HG02885 (cell line): ENCODE data around the gene MRPL48.
"Not testable (repeated sequence)": the region's sequence is repeated elsewhere in the genome, so short reads cannot be mapped to it uniquely, and the experiment has no call there.

Experiments used
- ATAC-seq: cut with Tn5 transposase; IDR thresholded peaks from one replicate; pipeline ENCODE4 v1.9.1; 2021; ENCODE audit warnings: mild to moderate bottlenecking; ENCODE audit not compliant: unreplicated experiment, poor library complexity

Gene MRPL48

DNA sequence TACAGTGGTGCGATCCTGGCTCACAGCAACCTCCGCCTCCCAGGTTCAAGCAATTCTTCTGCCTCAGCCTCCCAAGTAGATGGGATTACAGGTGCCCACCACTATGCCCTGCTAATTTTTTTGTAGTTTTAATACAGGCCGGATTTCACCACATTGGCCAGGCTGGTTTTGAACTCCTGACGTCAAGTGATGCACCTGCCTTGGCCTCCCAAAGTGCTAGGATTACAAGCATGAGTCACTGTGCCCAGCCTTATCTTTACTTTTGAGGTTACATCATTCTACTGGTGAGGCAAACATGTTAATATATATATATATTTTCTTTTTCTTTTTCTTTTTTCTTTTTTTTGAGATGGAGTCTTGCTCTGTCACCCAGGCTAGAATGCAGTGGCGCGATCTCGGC lies 16.9 kb upstream of the MRPL48 start:
- not testable (repeated sequence) for ATAC-seq

DNA sequence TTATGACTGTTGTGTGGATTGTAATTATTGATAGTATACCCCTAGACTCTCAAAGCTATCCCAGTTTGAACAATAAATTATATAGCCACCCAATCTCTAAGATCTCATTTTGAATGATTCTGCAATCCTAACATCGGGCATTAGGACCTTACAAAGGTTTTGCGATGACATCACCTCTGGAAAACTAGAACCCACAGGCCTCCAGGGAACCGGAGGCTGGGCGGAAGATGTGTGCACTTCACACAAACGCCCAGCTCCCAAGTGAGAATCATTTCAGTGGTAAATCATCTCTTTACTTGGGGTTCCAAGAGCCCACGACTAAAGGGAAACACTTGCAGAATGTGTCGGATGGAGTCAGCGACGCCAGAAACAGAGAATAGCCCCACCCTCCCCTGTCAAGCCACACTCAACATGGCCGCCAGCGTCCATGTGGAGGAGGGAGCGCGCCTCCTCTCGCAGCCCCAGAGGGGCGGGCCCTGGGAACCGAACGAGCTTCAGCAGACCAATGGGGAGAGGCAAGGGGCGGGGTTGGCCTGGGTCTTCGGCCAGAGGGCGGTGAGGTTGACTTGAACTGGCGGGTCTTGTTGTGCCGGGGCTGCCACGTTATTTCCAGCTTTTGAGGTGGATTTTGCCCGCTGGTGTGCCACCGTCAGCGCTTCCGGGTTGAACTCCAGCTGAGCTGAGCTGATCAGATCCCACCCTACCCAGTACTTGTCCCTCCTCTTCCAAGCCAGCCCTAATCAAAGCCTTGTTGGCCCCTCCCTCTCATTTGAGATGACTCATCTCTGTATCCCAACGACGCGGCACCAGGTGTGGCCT lies 8.4 kb upstream of the MRPL48 start:
- ATAC-seq, result peak; percentile 99

DNA sequence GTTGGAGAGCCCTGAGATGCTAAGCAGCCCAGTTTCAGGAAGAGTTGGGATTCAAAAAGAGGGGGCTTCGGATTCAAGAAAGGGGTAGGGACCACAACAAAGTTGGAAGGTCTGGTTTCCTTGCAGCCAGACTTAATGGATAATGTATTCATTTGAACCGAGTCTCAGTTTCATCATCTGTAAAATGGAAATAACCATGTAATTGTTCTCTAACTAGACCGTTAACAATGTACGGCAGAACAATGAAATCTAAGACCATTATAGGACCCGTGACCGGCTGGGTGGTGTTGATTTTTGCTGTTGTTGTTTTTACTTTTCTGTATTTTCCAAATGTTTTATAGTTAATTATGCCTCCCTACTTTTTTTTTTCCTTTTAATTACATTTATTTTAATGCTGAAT lies 6.4 kb upstream of the MRPL48 start:
- no peak for ATAC-seq

DNA sequence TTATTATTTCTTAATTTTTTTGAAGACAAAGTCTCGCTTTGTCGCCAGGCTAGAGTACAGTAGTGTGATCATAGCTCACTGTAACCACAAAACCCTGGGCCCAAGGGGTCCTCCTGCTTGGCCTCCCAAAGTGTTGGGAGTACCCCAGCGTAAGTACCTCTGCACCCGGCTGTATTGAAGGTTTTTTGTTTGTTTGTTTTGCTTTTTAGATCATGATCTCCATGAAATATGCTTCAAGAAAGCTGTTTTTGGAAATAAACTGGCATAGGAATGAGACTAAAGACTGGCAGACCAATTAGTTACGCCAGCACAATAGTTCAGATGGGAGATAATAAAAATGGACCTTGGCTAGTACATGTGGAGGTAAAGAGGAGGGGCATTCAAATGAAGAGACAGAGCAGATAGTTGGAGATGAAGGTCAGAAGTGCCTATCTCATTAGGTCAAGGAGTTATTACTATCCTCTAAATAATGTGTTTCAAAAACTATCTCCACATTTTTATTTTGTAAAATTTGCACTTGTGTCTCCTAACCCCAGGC lies 4.1 kb upstream of the MRPL48 start:
- ATAC-seq, result no peak

DNA sequence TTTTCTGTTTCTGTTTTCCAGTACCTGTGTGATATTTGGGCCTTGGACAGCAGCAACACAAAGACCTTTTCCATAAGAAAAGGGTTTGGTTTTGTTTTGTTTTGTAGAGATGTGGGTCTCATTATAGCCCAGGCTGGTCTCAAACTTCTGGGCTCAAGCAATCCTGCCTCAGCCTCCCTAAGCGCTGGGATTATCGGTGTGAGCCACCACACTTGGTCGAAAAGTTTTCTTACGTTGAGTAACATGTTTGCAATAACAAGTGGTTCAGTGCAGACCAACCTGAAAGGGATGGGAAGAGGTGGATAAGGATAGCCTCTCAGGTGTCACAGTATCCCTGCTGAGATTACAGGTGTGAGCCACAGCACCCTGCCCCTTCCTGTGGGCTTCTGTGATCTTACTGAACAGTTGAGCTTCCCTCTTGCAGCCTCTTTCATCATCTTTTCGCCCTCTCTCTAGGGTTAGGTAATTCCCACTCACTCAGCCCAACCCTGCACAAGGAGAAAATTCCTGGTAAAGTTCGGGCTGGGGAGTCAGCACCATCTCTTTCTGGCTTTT lies 3.5 kb upstream of the MRPL48 start:
- ATAC-seq, result no peak

DNA sequence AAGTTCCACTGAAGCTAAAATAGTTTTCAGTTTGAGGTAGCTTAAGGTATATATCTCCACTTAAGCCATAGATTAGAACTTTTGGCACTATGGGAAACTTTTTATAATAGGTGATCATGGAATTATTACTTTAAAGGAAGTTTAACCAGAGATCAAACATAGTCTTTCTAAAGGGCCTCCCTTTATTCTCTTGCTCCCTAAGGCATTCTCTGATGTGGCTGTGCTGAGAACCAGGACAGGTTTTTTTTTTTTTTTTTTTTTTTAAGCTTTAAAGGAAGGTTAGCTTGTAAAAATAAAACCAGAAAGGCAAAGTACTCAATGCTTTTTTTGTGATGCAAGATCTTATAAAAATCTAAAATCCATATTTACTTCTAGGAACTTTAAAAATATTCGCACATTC lies 2.9 kb upstream of the MRPL48 start:
- ATAC-seq, result no peak

DNA sequence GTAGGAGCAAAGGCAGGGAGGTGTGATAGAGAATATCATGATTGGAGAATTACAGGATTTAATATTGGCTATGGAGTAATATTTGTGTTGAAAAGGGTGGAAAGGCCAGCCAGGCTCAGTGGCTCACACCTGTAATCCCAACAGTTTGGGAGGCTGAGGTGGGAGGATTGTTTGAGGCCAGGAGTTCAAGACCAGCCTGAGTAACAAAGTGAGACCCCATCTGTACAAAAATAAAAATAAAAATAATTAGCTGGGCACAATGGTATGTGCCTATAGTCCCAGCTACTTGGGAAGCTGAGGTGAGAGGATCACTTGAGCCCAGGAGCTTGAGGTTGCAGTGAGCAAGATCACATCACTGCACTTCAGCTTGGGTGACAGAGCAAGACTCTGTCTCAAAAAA lies 2.2 kb upstream of the MRPL48 start:
- not testable (repeated sequence) for ATAC-seq

DNA sequence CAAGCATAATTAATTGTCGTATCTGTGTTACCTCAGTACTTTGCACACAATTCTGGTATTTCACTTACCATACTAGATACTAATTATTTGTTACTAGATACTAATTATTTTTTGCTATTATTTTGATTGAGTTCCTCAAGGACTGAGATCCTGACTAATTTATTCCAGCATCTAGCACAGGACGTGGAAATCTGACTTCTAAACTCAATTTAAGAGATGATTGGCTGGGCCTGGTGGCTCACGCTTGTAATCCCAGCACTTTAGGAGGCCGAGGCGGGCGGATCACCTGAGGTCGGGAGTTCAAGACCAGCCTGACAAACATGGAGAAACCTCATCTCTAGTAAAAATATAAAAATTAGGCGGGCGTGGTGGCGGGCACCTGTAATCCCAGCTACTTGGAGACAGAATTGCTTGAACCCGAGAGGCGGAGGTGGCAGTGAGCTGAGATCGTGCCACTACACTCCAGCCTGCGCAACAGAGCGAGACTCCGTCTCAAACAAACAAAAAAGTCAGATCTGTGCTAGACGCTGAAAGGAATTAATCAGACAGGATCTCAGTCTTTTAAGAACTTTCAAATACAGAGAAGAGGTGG lies 527 bp upstream of the MRPL48 start:
- ATAC-seq, result no peak

DNA sequence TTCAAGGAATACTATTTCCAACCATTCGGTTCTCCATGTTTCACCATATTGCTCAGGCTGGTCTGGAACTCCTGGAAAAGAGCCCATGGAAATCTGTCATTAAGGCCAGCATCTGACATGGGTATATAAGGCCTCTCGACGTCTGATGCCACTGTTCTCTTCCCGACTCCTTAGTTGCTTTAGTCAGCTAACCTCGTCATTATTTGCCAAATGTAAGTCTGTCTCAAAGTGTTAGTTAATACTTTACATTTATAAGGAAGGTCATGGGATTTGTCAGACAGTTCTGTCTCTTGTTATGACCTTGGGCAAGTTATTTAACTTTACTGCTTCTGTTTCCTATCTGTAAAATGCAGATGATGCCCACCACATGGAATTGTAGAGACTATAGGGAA lies 1.6 kb downstream of the MRPL48 start:
- no peak for ATAC-seq

DNA sequence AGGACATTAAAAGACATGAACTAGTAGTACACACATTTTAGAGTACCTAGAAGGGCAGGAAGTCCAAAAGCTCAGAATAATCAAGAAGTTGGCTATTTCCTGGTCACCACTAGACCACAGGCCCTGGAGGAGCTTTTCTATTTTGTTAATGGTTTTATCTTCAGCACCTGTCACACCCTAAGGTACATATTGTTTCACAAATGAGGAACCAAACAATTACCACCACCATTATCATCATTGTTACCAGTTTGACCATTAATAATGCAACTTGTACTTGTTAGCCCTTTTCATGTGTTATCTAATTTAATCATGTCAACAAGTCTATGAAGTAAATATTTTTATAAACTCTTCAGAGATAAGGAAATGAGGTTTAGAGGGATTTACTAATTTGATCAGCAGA lies 4.9 kb downstream of the MRPL48 start:
- no peak for ATAC-seq

DNA sequence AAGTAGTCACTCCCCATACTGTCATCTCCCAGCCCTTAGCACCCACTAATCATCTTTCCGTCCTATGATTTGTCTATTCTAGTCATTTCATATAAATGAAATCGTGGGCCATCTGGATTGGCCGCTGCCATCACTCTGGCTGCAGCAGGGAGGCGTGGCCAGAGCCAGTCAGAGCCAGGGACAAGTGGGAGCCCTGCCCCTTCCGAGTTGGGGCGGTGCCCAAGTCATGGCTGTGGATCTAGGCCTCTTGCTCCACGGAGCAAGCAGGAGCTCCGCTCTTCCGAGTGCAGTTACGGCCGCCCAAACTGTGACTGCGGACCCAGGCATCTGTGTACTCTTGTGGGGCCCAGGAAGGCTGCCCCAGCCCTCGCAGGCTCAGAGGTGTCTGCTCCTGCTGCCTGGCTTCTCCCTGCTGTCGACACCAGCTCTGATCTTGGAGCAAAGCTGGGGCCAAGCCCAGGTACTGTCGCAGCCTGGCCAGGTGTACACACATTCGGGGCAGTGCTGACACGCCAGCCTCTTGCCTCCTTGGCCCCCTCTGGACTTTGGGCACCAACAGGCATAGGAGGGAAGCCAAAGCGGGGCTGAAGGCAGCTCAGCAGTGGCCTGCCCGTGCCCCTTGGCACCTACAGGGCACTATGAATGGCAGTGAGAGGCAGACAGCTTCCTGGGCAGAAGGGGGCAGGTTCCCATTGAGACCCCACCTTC lies 8.4 kb downstream of the MRPL48 start:
- ATAC-seq, result no peak

DNA sequence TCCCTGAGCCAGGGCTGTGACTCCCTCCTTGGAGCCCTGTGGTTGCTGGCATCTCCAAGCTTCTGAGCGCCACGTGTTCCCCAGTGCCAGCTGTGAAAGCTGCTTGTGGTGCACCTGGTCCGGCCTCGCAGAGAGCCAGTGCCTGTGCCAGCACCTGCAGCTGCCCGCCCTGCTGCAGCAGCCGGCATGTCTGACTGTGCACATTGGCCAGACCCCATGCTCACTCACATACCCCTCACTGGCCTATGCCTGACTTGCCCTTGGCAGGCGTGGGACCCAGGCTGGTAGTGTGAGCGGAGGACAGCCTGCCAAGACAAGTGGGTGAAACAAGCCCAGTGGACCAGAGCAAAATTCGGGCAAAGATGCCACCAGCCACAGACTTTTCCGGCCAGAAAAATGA lies 9.8 kb downstream of the MRPL48 start:
- ATAC-seq, result no peak

DNA sequence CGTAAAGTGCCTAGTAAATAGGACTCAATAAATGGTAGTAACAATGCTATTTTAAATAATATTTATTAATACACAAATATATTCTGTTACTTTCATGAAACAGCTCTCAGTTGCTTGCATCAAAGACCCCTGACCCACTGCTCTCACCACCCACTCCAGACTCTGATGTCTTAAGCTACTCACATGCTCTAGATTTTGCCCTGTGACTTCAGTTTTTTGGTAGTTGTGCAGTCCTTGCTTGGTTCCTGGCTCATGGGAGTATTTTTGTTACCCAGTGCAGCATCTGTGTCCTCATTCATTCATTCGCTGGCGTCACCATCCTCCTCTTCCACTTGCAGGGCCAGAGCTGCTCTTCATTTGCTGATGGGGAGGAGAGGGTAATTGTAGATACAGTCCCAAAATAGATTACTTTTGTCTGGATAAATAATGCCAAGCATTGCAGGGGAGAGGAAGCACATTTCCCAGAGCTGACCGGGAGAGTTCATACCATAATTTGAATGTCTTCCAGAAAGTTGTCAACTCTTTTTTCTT lies 12.7 kb downstream of the MRPL48 start:
- no peak for ATAC-seq

DNA sequence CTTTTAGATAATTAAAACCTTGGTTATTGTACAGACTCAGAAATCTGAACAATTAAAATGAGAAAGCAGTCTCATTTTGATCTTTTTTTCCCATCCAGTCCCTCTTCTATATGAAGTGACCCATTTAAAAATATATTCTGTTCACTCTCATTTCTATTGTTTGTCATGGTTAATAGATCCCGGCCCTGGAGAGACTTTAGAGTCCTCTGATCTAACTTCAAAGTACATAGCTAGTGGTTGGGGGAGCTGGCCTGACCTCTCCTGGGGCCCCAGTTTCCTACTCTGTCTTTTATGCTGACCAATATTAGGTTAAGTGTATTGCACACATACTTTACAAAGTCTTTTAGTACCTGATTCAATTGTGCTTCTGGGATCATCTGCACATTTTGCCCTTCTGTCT lies 13.5 kb downstream of the MRPL48 start:
- ATAC-seq, result no peak

DNA sequence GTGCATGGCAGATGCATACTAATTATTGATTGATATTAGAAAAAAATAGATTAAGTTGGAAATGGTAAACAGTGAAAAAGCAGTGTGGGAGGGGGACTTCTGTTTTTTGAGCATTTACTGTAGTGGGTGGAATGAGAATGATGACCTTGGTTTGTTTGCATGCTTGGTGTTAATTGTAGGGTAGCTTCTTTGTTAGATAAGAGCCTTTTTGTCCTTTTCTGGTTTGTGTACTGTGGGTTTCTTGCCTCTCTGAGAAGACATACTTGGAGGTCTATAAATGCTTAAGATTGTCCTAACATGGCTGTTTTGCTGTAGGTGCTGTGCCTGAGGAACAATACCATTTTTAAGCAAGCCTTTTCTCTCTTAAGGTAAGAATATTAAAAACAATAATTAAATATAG lies 17.0 kb downstream of the MRPL48 start:
- ATAC-seq, result no peak

DNA sequence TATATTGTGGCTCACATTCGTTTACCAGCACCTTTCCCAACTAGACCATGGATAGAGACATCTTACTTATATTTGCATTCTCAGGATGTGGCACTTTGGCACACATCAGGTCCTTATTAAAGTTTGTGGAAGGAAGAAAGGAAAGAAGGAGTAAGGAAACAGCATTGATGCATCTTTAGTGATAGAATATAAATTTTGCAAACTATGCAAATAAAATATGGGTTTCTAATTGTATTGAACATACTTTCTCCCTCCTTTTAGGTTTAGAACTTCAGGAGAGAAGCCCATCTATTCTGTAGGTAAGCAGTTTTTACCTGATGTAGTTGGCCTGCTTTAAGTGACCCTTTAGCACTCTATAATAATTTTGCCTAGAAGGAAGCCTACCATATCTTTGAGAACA lies 20.4 kb downstream of the MRPL48 start:
- ATAC-seq, result no peak

DNA sequence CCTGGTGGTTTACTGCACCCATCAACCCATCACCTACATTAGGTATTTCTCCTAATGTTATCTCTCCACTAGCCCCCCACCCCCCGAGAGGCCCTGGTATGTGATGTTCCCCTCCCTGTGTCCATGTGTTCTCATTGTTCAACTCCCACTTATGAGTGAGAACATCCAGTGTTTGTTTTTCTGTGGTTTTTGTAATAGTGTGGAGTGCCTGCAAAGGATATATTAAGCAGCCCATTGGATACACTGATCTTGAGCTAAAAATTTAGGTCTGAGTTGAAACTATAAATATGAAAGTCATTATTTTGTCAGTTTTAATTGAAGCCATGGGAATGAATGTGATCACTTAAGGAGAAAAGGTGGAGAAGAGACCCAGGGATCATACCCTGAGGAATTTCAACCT lies 23.0 kb downstream of the MRPL48 start:
- ATAC-seq, result no peak

DNA sequence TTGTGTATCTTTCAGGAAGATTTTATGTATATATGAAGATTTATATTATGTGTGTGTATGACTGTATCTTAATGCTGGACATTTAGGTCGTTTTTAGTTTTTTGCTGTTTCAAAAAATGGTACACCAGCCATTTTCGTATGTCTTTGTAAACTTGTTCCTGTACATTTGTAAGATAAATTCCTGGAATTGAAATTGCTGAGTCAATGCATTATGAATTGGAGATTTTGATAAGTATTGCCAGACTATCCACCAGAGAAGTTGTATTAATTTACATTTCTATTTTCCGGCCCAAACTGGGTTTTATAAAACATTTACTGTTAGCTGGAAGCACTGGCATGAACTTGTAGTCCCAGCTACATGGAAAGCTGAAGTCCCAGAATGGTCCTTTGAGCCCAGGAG lies 24.6 kb downstream of the MRPL48 start:
- no peak for ATAC-seq

DNA sequence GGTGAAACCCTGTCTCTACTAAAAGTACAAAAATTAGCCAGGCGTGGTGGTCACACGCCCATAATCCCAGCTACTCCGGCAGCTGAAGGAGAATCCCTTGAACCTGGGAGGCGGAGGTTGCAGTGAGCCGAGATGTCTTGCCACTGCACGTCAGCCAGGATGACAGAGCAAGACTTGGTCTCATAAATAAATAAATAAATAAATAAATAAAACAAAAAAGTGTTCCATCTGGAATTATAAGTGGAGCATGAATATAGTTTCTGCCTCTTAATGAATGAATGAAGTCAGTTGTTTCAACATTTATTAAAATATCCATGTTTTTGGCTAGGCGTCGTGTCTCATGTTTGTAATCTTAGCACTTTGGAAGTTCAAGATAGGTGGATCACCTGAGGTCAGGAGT lies 27.1 kb downstream of the MRPL48 start:
- ATAC-seq, result no peak

DNA sequence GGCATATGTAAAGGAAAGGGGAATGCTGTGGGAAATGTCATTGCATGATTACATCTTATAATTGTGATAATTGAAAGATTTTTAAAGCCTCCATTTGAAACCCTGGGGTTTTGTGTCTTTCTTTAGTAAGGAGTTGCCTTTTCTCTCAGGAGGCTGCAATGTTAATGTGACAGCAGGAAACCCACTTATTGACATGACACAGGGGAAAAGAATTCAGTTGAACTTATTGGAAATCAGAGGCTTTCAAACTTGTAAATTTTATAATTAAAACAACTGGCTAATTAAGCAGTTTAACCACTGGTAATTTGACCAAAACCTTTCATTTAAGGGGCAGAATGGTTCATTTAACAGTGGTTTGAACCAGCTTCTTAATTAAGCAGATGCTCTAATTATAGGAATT lies 31.2 kb downstream of the MRPL48 start:
- ATAC-seq, result no peak

DNA sequence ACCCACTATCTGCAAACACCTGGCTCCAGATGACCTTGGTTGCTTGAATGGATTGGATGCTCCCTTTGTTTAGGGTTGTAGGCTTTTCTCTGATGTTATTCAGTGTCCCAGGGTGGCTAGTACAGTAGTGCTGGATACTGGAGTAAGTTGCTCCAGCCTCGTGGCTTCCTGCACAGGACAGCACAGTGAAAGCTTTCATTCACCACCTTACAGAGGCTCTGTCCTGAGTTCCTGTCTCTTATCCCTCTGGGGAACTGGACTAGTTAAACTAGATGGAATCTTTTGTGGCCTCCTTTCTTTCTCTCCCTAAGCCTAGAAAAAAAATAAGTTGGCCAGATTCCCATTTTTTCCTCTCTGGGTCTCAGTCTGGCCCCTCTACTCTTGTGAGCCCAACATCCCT lies 42.6 kb downstream of the MRPL48 start:
- no peak for ATAC-seq
